Activated naive CD4-positive, alpha-beta T cell treated with anti-CD3 and anti-CD28 coated beads for 36 hours (primary cell): ENCODE results near the gene PTPN2. TPM values are rescaled to one million over a fixed set of nuclear protein-coding genes. Genes with fewer than 3 reads are reported as not detected.

Source experiments
- CTCF ChIA-PET: fragments of 350-600 bp; sonication (Branson Sonifier 250); formaldehyde crosslinking; loops from one replicate; lab custom pipeline; 2021; ENCODE audit warnings: antibody characterized with exemption; lab: Charles Lee
- DNase-seq: peaks from one replicate; pipeline ENCODE4 v3.0.0-alpha.2; 2020
- H3K27ac Mint-ChIP-seq: one replicate; pipeline ENCODE4 v1.8.0; 2021; ENCODE audit warnings: mild to moderate bottlenecking, mixed read lengths
- H3K27me3 Mint-ChIP-seq: one replicate; pipeline ENCODE4 v1.8.0; 2021; ENCODE audit warnings: low read depth, mixed read lengths
- H3K36me3 Mint-ChIP-seq: one replicate; pipeline ENCODE4 v1.8.0; 2021; ENCODE audit warnings: low read depth, mixed read lengths
- H3K4me1 Mint-ChIP-seq: one replicate; pipeline ENCODE4 v1.8.0; 2021; ENCODE audit warnings: low read depth, mixed read lengths
- H3K4me3 Mint-ChIP-seq: one replicate; pipeline ENCODE4 v1.8.0; 2021; ENCODE audit warnings: mild to moderate bottlenecking, moderate library complexity, mixed read lengths
- H3K9me3 Mint-ChIP-seq: one replicate; pipeline ENCODE4 v1.8.0; 2021; ENCODE audit warnings: mixed read lengths
- intact Hi-C: fragments of 100-400 bp; cut with micrococcal nuclease; formaldehyde crosslinking; loops from one replicate; pipeline ENCODE4 v1.15.1; 2023
- total RNA-seq, 2 experiments: library from RNA; stranded (reverse); gene quantifications; one replicate each; pipeline ENCODE4 v1.2.3, GENCODE V29; 2021

PTPN2 gene
- total RNA-seq, 2 experiments from 2014 or later, result 68.5 to 71.8 TPM

- Mint-ChIP-seq H3K9me3 (no peaks in the 10 kb centered on the region), H3K4me1 (peaks cover 10% of the 10 kb centered on the region), H3K4me3 (no peak overlapping the region), H3K36me3 (peaks cover 37% of the 10 kb centered on the region), H3K27ac (no peak overlapping the region), H3K27me3 (no peaks in the 10 kb centered on the region)
- CTCF ChIA-PET, result interaction anchor here (1.0 to 1.2 kb wide), 2 partner anchors 26 to 87 kb away, joined by 3 read pairs; no protein-coding TSS in a partner anchor
- intact Hi-C loops, result no loop called here
- DNase-seq, result no peak
Measured at GRCh38 chr18:12816451-12816850, 67.6 kb downstream of the PTPN2 start.

- H3K27ac Mint-ChIP-seq, result no peak overlapping the region
- intact Hi-C loops, result no loop called here
- H3K9me3 Mint-ChIP-seq, result no peaks in the 10 kb centered on the region
- H3K4me3 Mint-ChIP-seq, result no peak overlapping the region
- no peaks in the 10 kb centered on the region for H3K27me3 Mint-ChIP-seq
- peaks cover 53% of the 10 kb centered on the region for H3K36me3 Mint-ChIP-seq
- DNase-seq, result peak; percentile 18
- H3K4me1 Mint-ChIP-seq, result no peaks in the 10 kb centered on the region
- CTCF ChIA-PET, result no interaction called here
Measured at GRCh38 chr18:12811191-12811950, 72.7 kb downstream of the PTPN2 start.

DNA sequence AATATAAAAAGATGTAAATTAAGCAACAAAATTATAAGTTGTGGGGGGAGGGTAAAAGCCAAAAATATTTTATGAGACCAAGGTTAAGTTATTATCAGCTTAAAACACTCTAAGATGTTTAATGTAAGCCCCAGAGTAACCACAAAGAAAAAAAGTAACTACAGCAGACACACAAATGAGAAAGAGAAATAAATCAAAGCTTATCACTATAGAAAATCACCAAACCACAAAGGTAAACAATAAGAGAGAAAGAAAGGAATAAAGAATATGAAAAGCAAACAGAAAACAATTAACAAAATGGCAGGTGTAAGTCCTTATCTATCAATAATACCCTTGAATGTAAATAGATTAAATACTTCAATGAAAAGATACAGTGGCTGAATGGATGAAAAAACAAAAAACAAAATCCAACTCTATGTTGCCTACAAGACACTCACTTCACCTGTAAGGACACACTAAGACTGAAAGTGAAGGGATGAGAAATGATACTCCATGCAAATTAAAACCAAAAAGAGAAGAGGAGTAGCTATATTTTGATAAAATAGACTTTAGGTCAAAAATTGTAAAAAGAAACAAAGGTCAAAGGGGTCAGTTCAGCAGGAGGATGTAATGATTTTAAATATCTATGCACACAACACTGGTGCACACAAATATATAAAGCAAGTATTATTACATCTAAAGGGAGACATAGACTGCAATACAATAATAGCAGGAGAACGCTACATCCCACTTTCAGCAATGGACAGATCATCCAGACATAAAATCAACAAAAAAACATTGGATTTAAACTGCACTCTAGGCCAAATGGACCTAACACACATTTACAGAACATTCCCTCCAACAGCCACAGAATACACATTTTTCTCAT lies 80.7 kb downstream of the PTPN2 start:
- intact Hi-C loops, result no loop called here
- CTCF ChIA-PET, result interaction anchor here (0.8 to 1.0 kb wide), 2 partner anchors 90 to 123 kb away, joined by 3 read pairs; no protein-coding TSS in a partner anchor
- Mint-ChIP-seq H3K27ac (no peak overlapping the region), H3K36me3 (peaks cover 48% of the 10 kb centered on the region), H3K9me3 (no peaks in the 10 kb centered on the region), H3K27me3 (no peaks in the 10 kb centered on the region), H3K4me3 (no peak overlapping the region), H3K4me1 (peaks cover 17% of the 10 kb centered on the region)
- no peak for DNase-seq

DNA sequence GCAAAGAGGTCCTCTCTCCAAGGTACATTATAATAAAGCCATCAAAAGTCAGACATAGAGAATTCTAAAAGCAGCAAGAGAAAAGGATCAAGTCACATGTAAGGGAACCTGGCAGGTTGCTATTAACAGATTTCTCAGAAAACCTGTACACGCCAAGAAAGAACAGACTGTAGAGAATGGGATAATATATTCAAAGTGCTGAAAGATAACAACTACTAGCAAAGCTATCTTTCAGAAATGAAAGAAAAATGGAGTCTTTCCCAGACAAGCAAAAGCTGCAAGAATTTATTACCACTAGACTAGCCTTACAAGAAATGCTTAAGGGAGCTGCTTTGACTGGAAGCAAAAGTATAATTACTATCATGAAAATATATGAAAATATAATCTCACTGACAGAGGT lies 81.5 kb downstream of the PTPN2 start:
- peaks cover 43% of the 10 kb centered on the region for H3K36me3 Mint-ChIP-seq
- H3K27me3 Mint-ChIP-seq, result no peaks in the 10 kb centered on the region
- H3K4me1 Mint-ChIP-seq, result peaks cover 17% of the 10 kb centered on the region
- CTCF ChIA-PET, result interaction anchor here (0.8 to 1.0 kb wide), 2 partner anchors 91 to 124 kb away, joined by 3 read pairs; no protein-coding TSS in a partner anchor
- DNase-seq, result no peak
- H3K4me3 Mint-ChIP-seq, result no peak overlapping the region
- intact Hi-C loops, result no loop called here
- no peak overlapping the region for H3K27ac Mint-ChIP-seq
- H3K9me3 Mint-ChIP-seq, result no peaks in the 10 kb centered on the region

DNA sequence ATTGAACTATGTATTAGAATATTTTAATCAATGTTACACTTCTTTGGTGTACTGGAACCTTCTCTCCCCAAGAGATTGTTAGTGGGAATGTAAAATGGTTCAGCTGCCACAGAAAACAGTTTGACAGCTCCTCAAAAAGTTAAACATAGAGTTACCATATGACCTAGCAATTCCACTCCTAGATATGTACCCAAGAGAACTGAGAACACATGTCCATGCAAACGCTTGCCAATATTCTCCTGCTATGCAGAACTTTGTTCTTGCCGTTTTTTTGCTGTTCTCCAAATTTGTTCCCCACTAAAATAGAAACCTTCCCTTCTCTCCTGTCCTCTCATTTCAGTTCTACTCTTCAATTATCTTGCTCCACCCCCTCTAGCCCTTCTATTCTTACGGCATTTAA lies 87.6 kb downstream of the PTPN2 start:
- H3K27me3 Mint-ChIP-seq, result no peaks in the 10 kb centered on the region
- CTCF ChIA-PET, result interaction anchor here (1.2 kb wide), 1 partner anchor 139 kb away, joined by 3 read pairs; no protein-coding TSS in a partner anchor

GRCh38 chr18:12791610-12792009 lies 92.4 kb downstream of the PTPN2 start:
- intact Hi-C loops, result no loop called here
- no peaks in the 10 kb centered on the region for H3K9me3 Mint-ChIP-seq
- no peaks in the 10 kb centered on the region for H3K27me3 Mint-ChIP-seq
- CTCF ChIA-PET, result interaction anchor here (0.6 to 0.7 kb wide), 2 partner anchors 126 to 643 kb away, joined by 3 to 4 read pairs; no protein-coding TSS in a partner anchor
- no peak overlapping the region for H3K27ac Mint-ChIP-seq
- H3K4me1 Mint-ChIP-seq, result no peaks in the 10 kb centered on the region
- H3K36me3 Mint-ChIP-seq, result peaks cover 1% of the 10 kb centered on the region
- no peak overlapping the region for H3K4me3 Mint-ChIP-seq
- DNase-seq, result no peak

More for the DNA sequence above, 87.6 kb downstream of the PTPN2 start:
- Mint-ChIP-seq H3K9me3 (no peaks in the 10 kb centered on the region), H3K4me1 (no peaks in the 10 kb centered on the region), H3K36me3 (peaks cover 10% of the 10 kb centered on the region), H3K4me3 (no peak overlapping the region), H3K27ac (no peak overlapping the region)
- intact Hi-C loops, result no loop called here
- DNase-seq, result no peak

GRCh38 chr18:12786669-12787068 lies 97.4 kb downstream of the PTPN2 start:
- Mint-ChIP-seq H3K27me3 (no peaks in the 10 kb centered on the region), H3K36me3 (peaks cover 3% of the 10 kb centered on the region), H3K9me3 (no peaks in the 10 kb centered on the region), H3K4me1 (no peaks in the 10 kb centered on the region), H3K27ac (no peak overlapping the region), H3K4me3 (no peak overlapping the region)
- intact Hi-C loops, result no loop called here
- no peak for DNase-seq
- CTCF ChIA-PET, result no interaction called here

DNA sequence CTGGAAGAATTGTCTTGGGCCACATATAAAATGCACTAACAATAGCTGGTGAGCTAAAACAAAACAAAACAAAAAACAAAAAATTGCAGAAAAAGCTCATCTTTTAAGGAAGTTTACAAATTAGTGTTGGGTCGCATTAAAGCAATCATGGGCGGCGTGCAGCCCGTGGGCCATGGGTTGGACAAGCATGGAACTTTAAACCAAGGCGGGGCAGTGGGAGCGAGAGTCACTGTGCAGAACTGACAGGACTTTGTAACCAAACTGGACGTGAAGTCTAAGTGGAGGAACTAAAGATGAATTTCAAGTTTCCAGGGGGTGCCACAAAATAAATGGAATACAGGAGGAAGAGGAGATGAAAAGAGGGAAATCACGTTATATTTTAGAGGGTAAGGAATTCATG lies 100.5 kb downstream of the PTPN2 start:
- intact Hi-C loops, result no loop called here

GRCh38 chr18:12782521-12782920 lies 101.5 kb downstream of the PTPN2 start:
- intact Hi-C loops, result no loop called here
- CTCF ChIA-PET, result interaction anchor here (0.5 to 0.9 kb wide), 2 partner anchors 68 to 152 kb away, joined by 3 to 4 read pairs; no protein-coding TSS in a partner anchor
- Mint-ChIP-seq H3K27me3 (no peaks in the 10 kb centered on the region), H3K36me3 (peaks cover 3% of the 10 kb centered on the region), H3K9me3 (peaks cover 2% of the 10 kb centered on the region), H3K4me1 (no peaks in the 10 kb centered on the region), H3K4me3 (no peak overlapping the region), H3K27ac (no peak overlapping the region)
- DNase-seq, result no peak

More for the DNA sequence above, 100.5 kb downstream of the PTPN2 start:
- CTCF ChIA-PET, result interaction anchor here (0.9 to 1.2 kb wide), 2 partner anchors 8 to 151 kb away, joined by 3 read pairs; no protein-coding TSS in a partner anchor
- Mint-ChIP-seq H3K9me3 (peaks cover under 1% of the 10 kb centered on the region), H3K27ac (no peak overlapping the region), H3K4me1 (no peaks in the 10 kb centered on the region), H3K4me3 (no peak overlapping the region), H3K27me3 (no peaks in the 10 kb centered on the region), H3K36me3 (peaks cover 3% of the 10 kb centered on the region)
- no peak for DNase-seq

DNA sequence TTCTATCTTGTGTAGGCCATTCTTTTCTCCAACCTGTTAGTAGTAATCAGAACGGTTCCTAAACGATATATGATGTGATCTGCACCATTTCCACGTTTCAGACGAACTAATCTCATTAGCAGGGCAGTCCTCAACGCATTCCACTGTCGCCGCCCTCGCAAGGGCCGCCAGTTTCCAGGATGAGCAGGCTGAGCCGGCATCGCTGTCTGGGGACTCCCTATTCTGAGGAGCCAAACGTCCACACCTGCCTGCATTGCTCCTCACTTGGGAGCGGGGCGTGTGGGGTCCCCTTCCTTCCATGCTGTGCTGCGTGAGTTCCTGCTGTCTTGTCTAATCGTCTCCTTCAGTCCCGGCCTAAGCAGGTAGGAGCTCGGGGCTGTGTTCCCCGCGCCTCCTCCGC lies 104.6 kb downstream of the PTPN2 start:
- Mint-ChIP-seq H3K27ac (no peak overlapping the region), H3K4me3 (no peak overlapping the region), H3K9me3 (peaks cover 2% of the 10 kb centered on the region), H3K4me1 (no peaks in the 10 kb centered on the region), H3K36me3 (peaks cover 2% of the 10 kb centered on the region), H3K27me3 (no peaks in the 10 kb centered on the region)
- no peak for DNase-seq
- CTCF ChIA-PET, result interaction anchor here (1.0 kb wide), 1 partner anchor 29 kb away, joined by 3 read pairs; no protein-coding TSS in a partner anchor
- intact Hi-C loops, result no loop called here

DNA sequence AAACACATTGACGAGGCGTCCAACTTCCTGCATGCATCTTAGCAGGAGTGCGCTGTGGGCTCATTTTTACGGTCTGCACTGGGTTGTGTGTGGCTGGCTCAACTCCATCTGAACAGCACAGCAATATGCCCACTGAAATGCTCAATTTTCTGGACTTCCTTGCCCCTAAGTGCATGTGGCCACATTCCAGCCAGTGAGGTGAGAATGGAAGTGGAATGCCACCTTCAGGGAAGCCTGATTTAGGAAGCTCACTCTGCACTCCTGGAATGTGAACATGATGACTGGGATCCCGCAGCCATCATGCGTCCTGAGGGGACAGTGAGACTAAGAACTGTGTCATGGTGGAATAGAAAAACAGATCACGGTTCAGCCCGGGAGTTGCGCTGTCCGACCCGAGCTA lies 105.0 kb downstream of the PTPN2 start:
- DNase-seq, result no peak
- H3K36me3 Mint-ChIP-seq, result peaks cover 2% of the 10 kb centered on the region
- H3K27me3 Mint-ChIP-seq, result no peaks in the 10 kb centered on the region
- no peak overlapping the region for H3K27ac Mint-ChIP-seq
- intact Hi-C loops, result no loop called here
- no peak overlapping the region for H3K4me3 Mint-ChIP-seq
- no peaks in the 10 kb centered on the region for H3K4me1 Mint-ChIP-seq
- peaks cover 2% of the 10 kb centered on the region for H3K9me3 Mint-ChIP-seq
- CTCF ChIA-PET, result no interaction called here

DNA sequence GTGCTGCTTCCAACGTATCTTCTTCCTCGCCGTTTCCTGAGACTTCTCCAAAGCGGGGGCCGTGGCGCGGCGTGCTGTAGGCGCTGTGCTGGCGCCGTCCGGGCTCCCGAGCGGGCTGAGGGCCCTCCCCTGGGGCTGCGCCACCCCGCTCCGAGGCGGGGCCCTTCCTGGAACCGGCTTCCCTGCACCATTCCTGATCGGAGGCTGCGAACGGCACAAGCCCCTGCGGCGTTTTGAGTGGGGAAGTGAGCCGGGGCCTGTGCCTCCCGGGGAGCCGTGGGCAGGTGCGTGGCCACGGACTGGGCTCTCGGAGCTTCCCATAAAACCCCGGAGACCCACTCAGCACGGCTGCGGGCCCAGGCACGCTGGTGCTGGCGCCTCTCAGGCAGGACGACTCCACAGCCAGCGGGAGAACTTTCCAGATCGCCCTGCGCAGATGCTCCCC lies 106.5 kb downstream of the PTPN2 start:
- no peak for DNase-seq
- intact Hi-C loops, result no loop called here
- CTCF ChIA-PET, result no interaction called here

More for the DNA sequence above, 106.5 kb downstream of the PTPN2 start:
- Mint-ChIP-seq H3K27me3 (no peaks in the 10 kb centered on the region), H3K4me3 (no peak overlapping the region), H3K27ac (no peak overlapping the region), H3K9me3 (peaks cover 2% of the 10 kb centered on the region), H3K4me1 (no peaks in the 10 kb centered on the region), H3K36me3 (peaks cover 2% of the 10 kb centered on the region)
